Measurements from ENCODE around the gene ZNF879.

Gene ZNF879

DNA sequence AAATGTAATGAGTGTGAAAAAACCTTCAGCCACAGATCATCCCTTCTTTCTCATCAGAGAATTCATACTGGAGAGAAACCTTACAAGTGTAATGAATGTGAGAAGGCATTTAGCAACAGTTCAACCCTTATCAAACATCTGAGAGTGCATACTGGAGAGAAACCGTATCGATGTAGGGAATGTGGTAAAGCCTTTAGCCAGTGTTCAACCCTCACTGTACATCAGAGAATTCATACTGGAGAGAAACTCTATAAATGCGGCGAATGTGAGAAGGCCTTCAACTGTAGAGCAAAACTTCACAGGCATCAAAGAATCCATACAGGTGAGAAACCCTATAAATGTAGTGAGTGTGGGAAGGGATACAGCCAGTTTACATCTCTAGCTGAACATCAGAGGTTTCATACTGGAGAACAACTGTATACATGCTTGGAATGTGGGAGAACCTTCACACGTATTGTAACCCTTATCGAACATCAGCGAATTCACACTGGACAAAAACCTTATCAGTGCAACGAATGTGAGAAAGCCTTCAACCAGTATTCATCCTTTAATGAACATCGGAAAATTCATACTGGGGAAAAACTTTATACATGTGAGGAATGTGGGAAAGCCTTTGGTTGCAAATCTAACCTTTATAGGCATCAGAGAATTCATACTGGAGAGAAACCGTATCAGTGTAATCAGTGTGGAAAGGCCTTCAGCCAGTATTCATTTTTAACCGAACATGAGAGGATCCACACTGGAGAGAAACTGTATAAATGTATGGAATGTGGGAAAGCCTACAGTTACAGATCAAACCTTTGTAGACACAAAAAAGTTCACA lies 55.8 kb downstream of the ZNF879 start:
- Histone ChIP-seq H3K27ac (ENCODE audit: low read length) (no peak overlapping the region), H3K36me3 (ENCODE audit: insufficient read depth, low read length) (no peaks in the 10 kb centered on the region), H3K4me2 (ENCODE audit: insufficient read depth, low read length) (no peak overlapping the region), H4K20me1 (ENCODE audit: insufficient read depth, low read length) (no peaks in the 10 kb centered on the region), H3K79me2 (ENCODE audit: insufficient read depth, low read length) (no peaks in the 10 kb centered on the region), H3K27me3 (ENCODE audit: insufficient read depth, low read length, poor library complexity) (no peaks in the 10 kb centered on the region), H3K9ac (ENCODE audit: low read depth, low read length) (no peak overlapping the region), H3K4me3 (ENCODE audit: low read depth in 1 of 2, low read length in 2 of 2) (no peak overlapping the region), H2AFZ (ENCODE audit: low read depth, low read length) (no peak overlapping the region), H3K9me3 (ENCODE audit: insufficient read depth, low read length, severe bottlenecking) (peaks cover 20% of the 10 kb centered on the region), H3K4me1 (ENCODE audit: insufficient read depth, low read length) (no peaks in the 10 kb centered on the region)
- no peak for ATAC-seq (ENCODE audit: insufficient read depth, low read depth)
- DNase-seq: no peak
- TF ChIP-seq, protein P1, sequence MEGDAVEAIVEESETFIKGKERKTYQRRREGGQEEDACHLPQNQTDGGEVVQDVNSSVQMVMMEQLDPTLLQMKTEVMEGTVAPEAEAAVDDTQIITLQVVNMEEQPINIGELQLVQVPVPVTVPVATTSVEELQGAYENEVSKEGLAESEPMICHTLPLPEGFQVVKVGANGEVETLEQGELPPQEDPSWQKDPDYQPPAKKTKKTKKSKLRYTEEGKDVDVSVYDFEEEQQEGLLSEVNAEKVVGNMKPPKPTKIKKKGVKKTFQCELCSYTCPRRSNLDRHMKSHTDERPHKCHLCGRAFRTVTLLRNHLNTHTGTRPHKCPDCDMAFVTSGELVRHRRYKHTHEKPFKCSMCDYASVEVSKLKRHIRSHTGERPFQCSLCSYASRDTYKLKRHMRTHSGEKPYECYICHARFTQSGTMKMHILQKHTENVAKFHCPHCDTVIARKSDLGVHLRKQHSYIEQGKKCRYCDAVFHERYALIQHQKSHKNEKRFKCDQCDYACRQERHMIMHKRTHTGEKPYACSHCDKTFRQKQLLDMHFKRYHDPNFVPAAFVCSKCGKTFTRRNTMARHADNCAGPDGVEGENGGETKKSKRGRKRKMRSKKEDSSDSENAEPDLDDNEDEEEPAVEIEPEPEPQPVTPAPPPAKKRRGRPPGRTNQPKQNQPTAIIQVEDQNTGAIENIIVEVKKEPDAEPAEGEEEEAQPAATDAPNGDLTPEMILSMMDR (IDR thresholded peaks at IDR 0.05; ENCODE audit: borderline replicate concordance, extremely low read depth, low read length, poor library complexity, severe bottlenecking): no peak
- TF ChIP-seq EZH2 (IDR thresholded peaks at IDR 0.05; ENCODE audit: borderline replicate concordance, low read depth, low read length, severe bottlenecking): no peak

DNA sequence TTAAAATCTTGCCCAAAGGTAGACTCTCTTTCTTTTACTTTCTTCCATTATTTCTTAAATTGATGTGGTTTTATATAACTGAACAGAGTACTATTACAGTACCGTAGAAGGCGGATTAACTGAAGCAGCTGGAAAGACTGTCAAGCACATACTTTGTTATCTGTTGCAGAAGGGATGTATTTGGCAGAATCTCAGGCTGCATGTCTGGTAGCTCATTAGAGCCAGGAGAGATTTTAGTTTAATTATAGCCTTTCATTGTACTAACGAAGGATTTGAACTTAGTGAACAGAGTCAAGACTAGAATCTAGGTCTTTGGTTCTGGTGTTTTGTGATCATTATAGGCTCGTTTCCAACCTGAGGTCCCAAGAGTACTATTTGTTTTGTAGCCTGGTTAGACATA lies 57.1 kb downstream of the ZNF879 start:
- ATAC-seq (ENCODE audit: insufficient read depth, low read depth): no peak

More for the DNA sequence above, 57.1 kb downstream of the ZNF879 start:
- Histone ChIP-seq H2AFZ (ENCODE audit: low read depth, low read length) (no peak overlapping the region), H3K79me2 (ENCODE audit: insufficient read depth, low read length) (no peaks in the 10 kb centered on the region), H3K4me3 (ENCODE audit: low read depth in 1 of 2, low read length in 2 of 2) (no peak overlapping the region), H3K27ac (ENCODE audit: low read length) (no peak overlapping the region), H3K4me2 (ENCODE audit: insufficient read depth, low read length) (no peak overlapping the region), H3K27me3 (ENCODE audit: insufficient read depth, low read length, poor library complexity) (no peaks in the 10 kb centered on the region), H3K4me1 (ENCODE audit: insufficient read depth, low read length) (no peaks in the 10 kb centered on the region), H3K9me3 (ENCODE audit: insufficient read depth, low read length, severe bottlenecking) (peaks cover 20% of the 10 kb centered on the region), H3K36me3 (ENCODE audit: insufficient read depth, low read length) (no peaks in the 10 kb centered on the region), H3K9ac (ENCODE audit: low read depth, low read length) (no peak overlapping the region), H4K20me1 (ENCODE audit: insufficient read depth, low read length) (no peaks in the 10 kb centered on the region)
- DNase-seq: no peak
- TF ChIP-seq, protein P1 (IDR thresholded peaks at IDR 0.05; ENCODE audit: borderline replicate concordance, extremely low read depth, low read length, poor library complexity, severe bottlenecking): no peak
- TF ChIP-seq EZH2 (IDR thresholded peaks at IDR 0.05; ENCODE audit: borderline replicate concordance, low read depth, low read length, severe bottlenecking): no peak
